GM19455 (cell line): Measurements from ENCODE around the gene PKD2L2.
"Not testable (repeated sequence)": the region's sequence is repeated elsewhere in the genome, so short reads cannot be mapped to it uniquely, and the experiment has no call there.

Source experiments
- ATAC-seq: cut with Tn5 transposase; IDR thresholded peaks from one replicate; pipeline ENCODE4 v1.9.1; 2021; ENCODE audit not compliant: unreplicated experiment

The PKD2L2 gene

GRCh38 chr5:137888863-137889759 lies at the start of gene PKD2L2:
Gene PKD2L2 (plus strand): TSS chr5:137889457. CDS start chr5:137889492, 35 bp downstream.
- ATAC-seq = peak; percentile 95

GRCh38 chr5:137842296-137842695 lies 47.0 kb upstream of the PKD2L2 start:
- ATAC-seq = no peak

DNA sequence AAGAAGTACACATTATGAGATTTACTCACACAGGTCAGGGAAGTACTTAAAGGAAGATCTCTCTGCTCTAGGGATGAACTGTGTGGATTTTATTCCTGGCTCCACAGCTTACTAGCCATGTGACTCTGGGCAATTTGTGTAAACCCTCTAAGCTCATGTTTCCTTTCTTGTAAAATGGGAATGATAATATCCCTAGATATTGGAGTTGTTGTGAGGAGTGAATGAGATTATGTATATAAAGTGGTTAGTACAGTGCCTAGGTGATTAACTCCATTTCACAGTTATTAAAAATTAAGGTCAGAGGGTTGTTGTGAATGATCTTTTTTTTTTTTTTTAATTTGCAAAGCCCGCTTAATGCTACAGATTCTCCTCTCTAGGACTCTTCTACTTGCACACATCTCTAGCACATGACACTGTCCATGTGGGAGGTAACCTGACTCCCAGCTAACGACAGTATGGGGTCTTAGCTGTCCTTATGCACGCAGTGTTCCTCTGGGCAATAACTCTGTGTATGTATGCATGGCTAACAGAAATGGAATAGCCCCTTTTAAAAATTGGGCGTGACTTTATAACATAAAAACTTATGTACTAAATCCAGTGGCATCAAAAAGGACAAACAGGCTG lies 45.5 kb upstream of the PKD2L2 start:
- no peak for ATAC-seq

DNA sequence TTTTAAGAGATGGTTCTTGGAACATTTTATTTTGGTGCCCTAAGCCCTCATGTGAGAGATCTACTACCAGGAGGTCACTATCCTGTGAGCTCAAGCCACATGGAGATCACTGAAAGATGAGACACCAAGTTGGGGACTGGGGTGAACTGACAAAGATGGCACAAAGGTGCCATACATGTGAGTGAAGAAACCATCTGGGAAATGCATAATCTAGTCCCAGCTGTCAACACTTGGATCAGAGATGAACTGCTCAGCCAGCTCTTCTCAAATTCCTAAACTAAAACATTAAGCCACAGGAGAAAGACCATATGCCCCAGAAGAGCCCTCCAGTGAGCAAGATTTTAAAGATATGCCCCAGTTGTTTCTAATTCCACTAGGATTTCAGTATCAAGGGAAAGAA lies 43.8 kb upstream of the PKD2L2 start:
- ATAC-seq = no peak

DNA sequence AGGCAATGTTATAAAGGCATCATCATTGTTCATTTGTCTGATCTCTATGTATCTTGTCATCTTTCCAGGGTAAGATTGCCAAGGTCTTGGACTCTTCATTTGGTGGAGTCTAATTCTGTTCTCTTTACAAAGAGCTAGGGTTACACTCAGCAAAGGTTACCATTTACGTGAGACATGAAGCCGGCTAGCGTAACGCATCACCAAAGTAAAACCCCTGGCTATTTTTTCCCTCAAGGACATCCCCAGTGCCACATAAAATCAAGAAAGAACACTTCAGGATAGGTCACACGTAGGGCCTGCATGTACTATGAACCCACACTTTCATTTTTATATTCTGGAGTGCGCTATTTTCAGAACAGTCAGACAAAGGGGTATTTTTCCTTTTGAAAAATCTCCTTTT lies 41.6 kb upstream of the PKD2L2 start:
- ATAC-seq = peak; percentile 69

DNA sequence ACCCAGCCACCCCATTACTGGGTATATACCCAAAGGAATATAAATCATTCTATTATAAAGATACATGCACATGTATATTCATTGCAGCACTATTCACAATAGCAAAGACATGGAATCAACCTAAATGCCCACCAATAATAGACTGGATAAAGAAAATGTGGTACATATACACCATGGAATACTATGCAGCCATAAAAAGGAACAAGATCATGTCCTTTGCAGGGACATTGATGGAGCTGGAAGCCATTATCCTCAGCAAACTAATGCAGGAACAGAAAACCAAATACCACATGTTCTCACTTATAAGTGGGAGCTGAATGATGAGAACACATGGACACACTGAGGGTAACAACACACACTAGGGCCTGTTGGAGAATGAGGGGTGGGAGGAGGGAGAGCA lies 36.1 kb upstream of the PKD2L2 start:
- ATAC-seq = not testable (repeated sequence)

GRCh38 chr5:137856201-137856600 lies 33.1 kb upstream of the PKD2L2 start:
- no peak for ATAC-seq

GRCh38 chr5:137856916-137857862 lies 32.1 kb upstream of the PKD2L2 start:
- peak; percentile 50 for ATAC-seq

GRCh38 chr5:137858223-137858916 lies 30.9 kb upstream of the PKD2L2 start:
- ATAC-seq = peak; percentile 69

DNA sequence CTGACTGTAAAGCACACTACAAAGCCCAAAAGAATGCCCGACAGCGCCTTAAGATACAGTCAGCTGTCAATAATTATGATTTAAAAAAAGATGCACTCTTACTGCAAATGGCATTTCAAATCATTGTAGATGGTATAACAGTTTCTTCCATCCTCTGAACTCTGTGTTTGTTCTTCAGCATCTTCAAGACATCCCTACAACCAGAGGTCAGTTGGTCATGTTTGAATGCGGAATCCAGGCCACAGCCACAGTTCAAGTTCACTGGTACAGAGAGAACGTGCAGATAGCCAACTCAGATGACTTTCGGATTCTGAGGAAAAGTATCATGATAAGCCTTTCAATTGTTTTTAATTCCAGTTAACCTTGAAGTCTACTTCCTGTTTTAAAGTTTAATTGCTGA lies 30.3 kb upstream of the PKD2L2 start:
- no peak for ATAC-seq

- no peak for ATAC-seq
Observed at GRCh38 chr5:137862251-137862650, 27.0 kb upstream of the PKD2L2 start.

DNA sequence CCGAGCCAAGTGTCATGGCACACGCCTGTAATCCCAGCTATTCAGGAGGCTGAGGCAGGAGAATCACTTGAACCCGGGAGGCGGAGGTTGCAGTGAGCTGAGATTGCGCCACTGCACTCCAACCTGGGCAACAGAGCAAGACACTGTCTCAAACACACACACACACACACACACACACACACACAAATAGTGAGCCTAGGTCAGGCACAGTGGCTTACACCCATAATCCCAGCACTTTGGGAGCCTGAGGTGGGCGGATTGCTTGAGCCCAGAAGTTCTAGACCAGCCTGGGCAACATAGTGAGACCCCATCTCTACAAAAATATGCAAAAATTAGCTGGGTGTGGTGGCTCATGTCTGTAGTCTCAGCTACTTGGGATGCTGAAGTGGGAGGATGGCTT lies 25.6 kb upstream of the PKD2L2 start:
- ATAC-seq = not testable (repeated sequence)

GRCh38 chr5:137866541-137867388 lies 22.5 kb upstream of the PKD2L2 start:
- ATAC-seq = no peak

GRCh38 chr5:137867664-137868063 lies 21.6 kb upstream of the PKD2L2 start, which contains the start of gene MYOT:
Gene MYOT (plus strand): TSS chr5:137867860. CDS start chr5:137870652, 2,792 bp downstream.
- no peak for ATAC-seq

DNA sequence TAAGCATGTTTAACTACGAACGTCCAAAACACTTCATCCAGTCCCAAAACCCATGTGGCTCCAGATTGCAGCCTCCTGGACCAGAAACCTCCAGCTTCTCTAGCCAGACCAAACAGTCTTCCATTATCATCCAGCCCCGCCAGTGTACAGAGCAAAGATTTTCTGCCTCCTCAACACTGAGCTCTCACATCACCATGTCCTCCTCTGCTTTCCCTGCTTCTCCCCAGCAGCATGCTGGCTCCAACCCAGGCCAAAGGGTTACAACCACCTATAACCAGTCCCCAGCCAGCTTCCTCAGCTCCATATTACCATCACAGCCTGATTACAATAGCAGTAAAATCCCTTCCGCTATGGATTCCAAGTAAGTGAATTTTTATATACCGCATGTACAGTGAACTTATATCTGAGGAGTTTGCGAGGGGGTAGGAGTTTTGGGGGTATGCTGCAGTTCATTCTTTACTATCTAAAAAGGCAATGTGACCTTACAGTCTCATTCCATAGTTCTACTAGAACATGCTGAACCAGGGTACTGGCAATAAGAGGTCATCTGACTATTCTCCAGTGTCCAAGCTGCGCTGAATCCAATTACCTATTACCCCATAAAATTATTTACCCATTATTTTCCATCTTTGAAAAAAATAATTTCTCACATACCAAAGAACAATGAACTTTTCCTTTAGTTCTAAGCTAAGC lies 18.5 kb upstream of the PKD2L2 start:
- no peak for ATAC-seq

DNA sequence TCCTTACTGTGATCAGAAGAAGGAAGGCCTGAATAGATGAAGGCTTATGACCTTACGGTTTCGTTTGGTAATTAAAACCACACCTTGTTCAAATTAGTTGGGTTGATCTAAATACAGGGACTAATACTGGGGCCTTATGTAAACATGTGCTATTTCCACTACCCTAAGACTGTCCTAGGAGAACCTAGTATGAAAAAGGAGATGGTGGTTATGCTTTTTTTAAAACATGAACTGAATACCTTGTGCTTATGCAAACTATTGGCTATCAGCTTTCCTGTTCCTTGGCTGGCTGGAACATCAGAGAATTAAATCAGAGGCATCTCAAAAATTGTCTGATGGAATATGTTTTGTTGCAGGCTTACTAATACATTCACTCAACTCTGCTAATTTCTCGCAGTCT lies 17.7 kb upstream of the PKD2L2 start:
- no peak for ATAC-seq

DNA sequence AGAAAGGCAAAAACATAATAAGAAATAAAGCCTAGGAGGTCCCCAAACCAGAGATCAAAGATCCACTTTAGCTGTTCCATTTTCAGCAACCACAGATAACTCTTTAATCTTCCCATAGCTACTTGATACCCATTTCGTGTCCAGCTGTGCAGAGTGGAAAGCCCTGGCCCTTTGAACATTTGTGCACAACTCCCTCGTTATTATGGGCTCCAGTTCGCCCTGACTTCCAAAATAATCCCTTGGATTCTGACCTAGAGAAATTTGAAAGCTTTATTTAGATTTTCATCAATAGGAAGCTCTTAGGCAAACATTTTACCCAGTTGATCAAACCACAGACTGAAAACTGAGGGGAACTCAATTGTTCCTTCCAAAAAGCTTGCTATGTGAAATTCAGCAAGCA lies 16.8 kb upstream of the PKD2L2 start:
- no peak for ATAC-seq

DNA sequence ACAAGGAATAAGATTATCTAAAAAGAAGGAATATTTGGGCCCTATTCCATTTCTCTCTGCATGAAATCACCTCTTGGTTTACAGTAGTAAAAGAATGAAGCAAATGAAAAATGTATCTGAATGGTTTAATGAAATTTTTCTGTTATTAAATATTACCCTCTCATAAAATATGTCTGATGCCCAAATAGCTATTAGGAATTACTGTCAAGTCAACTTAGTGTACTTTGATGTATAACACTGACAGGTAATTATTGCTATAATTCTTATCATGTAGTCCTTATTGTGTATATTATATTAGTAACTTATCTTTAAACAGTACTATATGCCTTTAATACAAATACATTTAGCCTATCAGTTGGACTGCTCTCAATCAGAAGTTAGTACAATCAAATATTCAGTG lies 13.2 kb upstream of the PKD2L2 start:
- no peak for ATAC-seq

DNA sequence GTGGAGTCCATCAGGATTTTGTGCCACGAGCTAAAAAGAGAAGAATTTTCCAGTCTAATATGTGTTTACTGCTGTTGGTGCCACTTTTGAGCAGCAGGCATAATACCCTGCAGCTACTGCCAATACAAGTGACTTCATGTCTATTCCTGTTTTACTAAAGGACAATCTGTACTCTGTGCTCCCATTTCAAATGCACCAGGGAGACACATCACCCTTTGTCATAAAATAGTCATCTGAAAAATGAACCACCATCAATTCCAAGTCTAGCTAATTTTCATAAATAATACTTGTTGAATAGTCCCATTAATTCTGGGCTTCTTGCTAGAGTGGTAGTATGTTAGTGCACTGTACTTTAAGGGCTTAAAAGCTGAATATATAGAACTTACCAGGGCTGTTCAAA lies 8.9 kb upstream of the PKD2L2 start:
- ATAC-seq = no peak
